Nucleus accumbens (tissue), 56 donors: ENCODE results near the gene PRRT1B.
"Not testable (repeated sequence)": the region's sequence is repeated elsewhere in the genome, so short reads cannot be mapped to it uniquely, and the experiment has no call there.

ENCODE experiments used
- DNase-seq, 56 donors: peaks; one replicate each; lab custom pipeline; 2025; lab: John Stamatoyannopoulos, UW

Gene PRRT1B

DNA sequence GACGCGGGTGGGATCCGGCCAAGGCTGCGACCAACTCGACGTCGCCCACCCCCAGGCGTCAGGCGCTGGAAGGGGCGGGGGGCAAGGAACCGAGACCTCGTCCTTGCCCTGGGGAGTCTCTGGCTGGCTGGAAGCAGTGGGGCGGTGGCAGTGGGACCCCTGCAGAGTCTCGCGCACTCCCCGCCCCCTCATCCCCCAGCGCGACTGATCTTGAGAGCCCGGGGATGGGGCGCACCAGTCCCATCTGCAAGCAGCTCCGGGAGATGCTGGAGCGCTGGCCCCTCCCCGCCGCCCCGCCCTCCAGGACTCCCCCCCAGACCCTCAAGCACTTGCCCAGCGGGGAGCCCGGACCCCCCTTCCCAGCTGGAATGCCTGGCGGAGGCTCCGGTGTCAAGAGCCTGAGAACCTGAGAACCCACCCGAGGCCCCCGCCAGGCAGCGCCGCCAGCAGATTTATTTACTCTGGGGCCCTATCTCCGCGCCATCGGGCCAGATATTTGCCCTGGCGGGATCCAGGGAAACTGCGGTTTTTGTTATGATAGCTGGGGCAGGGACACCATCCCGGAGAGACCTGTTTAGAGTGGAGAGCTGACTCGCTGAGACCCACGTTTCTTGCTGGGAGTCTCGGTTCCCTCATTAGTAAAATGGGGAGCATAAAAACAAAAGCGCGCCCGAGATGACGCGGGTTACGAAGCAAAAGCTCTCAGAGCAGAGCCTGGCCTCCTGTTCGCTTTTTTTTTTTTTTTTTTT, 1.2 kb downstream of the PRRT1B start:
- DNase-seq = no peak

DNA sequence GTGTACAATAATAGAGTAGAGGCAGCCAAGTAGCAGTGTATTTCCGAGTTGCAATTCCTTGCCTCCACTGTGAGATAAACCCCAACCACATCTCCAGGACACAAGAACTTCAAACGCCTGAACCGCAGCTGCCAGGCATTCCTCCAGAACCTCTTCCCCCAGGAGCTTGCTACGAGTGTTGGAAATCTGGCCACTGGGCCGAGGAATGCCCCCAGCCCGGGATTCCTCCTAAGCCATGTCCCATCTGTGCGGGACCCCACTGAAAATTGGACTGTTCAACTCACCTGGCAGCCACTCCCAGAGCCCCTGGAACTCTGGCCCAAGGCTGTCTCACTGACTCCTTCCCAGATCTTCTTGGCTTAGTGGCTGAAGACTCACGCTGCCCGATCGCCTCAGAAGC, 3.9 kb downstream of the PRRT1B start:
- DNase-seq = not testable (repeated sequence)

DNA sequence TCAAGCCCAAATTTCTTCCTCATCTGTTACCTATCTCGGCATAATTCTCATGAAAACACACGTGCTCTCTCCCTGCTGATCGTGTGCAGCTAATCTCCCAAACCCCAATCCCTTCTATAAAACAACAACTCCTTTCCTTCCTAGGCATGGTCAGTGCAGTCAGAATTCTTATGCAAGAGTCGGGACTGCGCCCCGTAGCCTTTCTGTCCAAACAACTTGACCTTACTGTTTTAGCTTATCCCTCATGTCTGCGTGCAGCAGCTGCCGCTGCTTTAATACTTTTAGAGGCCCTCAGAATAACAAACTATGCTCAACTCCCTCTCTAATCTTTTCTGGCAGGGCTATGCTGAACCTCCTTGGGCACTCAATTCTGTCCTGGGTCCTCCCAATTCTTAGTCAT, 5.1 kb downstream of the PRRT1B start:
- not testable (repeated sequence) for DNase-seq

DNA sequence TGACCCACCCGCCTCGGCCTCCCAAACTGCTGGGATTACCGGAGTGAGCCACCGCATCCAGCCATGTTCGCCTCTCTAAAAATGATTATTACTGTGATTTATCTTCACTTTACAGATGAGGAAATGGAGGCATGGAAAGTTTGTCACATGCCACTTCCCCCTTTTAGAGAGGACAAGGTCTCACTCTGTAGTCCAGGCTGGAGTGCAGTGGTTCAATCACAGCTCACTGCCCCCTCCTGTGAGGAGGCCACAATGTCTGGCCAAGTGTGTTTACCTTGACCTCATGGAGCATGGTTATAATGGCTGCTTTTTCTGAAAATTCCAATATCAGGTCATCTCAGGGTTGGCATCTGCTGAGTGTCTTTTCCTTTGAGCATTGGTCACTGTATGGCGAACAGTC, 6.7 kb downstream of the PRRT1B start:
- no peak for DNase-seq

DNA sequence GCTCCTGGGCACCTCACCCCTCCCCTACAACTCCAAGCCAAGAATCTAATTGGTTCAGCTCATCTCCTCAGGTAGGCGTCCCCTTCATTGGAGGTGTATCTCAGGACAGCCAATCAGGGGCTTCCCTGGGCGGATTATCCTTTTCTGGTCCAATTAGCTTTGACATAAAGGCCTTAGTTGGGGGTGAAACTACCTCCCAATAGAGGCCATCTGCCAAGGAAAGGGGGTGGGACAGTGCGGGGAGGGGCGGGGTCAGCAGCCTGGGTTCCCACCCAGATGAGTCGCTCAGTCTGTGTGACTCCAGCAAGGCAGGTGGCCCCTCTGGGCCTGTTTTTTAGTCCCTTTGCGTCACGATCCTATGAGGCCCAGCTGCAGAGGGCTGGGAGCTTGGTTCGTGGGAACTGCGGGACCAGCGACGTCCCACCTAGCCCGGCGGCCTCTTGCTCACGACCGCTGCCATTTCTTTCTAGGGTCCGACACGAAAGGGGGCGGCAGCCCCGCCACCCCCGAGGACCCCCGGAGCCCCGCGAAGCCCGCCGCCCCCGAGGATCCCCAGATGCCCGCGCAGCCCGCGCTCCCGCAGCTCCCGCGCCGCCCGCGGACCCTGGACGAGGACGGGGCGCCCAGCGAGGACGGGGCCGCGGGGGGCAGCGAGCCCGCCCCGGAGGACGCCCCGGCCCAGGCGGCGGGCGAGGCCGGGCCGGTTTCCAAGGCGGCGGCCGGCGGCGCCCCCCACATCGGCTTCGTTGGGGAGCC, 8.9 kb downstream of the PRRT1B start:
- DNase-seq = no peak

DNA sequence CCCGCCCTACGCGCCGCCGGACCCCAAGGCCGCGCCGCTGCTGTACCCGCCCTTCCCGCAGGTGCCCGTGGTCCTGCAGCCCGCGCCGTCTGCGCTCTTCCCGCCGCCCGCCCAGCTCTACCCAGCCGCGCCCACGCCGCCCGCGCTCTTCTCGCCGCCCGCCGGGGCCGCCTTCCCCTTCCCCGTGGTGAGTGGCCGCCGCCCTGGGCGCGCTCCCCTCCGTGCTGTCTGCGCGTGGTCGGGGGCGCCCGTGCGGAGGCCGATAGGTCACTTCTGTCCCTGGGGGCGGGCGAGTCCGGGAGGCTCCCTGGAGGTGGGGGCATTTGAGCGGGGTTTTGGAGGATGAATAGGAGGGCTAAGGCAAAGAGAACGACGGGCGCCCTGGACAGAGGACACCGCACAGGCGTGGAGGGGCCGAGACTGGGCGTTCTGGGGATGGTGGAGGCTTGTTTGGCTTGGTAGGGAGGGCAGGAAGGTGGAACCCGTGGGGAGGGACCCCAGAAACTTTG, 9.6 kb downstream of the PRRT1B start:
- DNase-seq = no peak

DNA sequence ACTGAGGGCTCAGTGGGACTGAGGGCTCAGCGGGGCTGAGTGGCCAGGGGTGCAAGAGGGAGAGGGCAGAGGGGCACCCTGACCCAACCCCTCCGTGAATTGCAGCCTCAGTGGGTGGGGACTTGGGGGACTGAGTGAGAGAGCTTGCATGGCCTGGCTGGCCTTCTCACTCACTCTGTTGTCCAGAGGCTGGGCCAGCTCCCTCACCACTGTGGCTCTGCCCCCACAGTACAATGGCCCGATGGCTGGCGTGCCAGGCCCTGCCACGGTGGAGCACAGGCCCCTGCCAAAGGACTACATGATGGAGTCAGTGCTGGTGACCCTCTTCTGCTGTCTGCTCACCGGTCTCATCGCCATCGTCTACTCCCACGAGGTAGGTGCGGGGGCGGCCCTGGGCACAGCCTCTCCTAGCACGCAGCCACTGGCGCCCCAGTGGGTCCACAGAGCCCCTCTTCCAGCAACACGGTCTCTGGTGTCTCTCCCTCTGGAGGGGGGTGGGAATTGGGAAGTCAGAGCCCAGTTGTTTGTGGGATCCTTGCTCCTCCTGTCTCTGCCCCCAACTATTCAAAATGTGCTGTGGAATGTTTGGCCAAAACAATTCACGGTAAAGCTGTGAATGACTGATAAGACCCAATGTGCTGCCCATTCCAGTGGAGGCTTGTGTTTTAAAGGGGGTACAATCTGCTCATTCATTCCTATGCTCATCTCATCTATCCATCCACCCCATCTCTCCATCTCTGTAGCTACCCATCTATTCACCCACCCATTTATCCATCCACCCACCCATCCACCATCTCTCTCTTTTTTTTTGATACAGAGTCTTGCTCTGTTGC, 10.7 kb downstream of the PRRT1B start:
- DNase-seq = no peak

DNA sequence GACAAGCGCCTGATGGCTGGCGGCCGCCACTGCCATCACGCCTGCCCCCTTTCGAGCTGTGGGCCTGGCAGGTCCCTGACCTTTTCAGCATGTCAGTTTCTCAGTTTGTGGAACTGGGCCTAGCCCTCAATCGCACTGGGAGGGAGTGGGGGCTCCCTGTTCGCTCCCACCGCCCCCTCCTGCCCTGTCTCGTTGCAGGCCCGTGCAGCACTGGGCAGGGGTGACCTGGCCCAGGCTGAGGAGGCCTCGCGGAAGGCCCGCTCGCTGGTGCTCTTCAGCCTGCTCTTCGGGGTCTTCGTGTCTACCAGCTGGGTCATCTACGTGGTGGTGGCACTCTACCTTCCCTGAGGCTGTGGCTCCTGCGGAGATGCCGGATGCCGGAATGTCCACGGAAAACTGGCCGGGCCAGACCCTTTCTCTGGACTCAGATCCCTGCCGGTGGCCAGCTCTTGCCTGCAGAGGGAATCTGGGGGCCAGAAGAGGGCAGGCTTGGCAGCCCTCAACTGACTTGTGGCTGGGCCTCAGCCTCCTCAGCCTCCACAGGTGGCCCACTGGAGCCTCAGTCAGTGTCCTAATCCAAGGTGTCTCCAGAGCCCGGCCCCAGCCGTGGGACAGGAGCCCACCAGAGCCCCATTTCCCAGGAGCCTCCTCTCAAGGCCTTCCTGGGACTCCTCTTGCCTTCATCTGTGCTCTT, 12.7 kb downstream of the PRRT1B start:
- no peak for DNase-seq

DNA sequence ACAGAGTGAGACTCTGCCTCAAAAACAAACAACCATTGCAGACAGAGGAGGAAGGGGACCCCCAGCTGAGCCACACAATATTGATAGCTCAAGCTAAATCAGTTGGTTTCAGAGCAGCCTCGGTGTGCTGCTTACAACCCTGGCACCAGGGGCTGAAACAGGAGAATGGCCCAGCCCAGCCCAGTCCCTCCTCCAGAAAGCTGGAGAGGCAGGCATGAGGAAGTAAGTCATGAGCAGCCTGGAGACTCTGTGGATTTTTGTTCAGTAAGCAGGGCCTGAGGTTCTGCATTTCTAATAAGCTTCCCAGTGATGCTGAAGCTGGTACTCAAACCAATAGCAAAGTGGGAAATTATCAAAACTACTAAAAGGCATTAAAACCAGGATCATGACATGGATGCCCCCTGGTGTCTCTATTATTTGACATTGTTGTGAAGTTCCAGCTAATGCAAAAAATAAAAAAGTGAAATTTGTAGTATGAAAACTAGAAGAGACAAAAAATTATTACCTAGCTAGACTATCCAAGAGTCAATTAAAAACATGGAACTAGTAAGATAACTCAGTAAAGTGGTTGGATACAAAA, 14.2 kb downstream of the PRRT1B start:
- no peak for DNase-seq

DNA sequence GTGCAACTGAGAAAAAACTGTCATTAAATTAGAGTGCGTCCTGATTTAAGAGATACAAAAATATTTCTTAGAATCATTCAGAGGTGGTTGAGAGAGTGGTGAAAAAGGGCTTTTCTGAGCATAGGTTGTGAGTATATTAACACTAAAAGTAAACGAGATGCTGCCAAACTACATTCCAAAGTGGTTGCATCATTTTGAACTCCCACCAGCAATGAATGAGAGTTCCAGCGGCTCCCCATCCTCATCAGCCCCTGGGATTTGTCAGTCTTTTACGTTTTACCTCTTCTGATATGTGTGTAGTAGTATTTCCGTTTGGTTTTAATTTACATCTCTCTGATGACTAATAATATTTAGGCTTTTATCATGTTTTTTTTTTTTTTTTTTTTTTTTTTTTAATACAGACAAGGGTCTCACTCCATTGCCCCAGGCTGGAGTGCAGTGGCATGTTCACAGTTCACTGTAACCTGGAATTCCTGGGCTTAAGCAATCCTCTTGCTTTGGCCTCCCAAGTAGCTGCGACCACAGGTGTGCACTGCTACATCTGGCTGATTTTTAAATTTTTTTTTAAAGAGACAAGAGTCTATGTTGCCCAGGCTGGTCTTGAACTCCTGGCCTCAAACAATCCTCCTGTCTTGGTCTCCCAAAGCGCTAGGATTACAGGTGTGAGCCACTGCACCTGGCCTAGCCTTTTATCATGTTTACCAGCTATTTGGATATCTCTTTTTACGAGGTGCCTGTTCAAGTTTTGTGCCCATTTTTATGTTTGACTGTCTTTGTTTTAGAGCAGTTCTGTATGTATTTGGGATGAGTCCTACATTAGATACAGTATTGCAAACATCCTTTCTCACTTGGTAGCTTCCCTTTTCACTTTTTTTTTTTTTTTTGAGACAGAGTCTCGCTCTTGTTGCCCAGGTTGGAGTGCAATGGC, 17.0 kb downstream of the PRRT1B start:
- DNase-seq = no peak

DNA sequence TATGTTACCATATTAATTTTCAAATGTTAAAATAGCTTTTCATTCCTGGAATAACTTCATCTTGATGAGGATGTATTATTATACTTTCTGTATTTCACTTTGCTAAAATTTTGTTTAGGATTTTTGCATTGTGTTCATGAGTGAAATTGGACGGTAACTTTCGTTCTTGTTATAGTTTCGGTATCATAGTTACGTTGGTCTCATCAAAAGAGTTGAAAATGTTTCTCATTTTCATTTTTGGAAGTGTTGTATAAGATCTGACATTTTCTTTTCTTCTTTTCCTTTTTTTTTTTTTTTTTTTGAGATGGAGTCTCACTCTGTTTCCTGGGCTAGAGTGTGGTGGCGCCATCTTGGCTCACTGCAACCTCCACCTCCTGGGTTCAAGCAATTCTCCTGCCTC, 20.0 kb downstream of the PRRT1B start:
- DNase-seq = no peak

DNA sequence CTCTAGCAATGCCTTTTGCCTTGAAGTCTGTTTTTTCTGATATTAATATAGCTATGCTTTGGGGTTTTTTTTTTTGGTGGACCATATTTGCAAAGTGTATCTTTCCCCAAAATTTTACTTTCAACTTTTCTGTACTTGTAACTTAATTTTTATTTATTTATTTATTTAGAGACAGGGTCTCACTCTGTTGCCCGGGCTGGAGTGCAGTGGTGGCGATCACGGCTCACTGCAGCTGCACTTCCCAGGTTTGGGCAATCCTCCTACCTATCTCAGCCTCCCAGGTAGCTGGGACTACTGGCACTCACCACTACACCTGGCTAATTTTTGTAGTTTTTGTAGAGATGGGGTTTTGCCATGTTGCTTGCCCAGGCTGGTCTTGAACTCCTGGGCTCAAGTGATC, 20.8 kb downstream of the PRRT1B start:
- no peak for DNase-seq

DNA sequence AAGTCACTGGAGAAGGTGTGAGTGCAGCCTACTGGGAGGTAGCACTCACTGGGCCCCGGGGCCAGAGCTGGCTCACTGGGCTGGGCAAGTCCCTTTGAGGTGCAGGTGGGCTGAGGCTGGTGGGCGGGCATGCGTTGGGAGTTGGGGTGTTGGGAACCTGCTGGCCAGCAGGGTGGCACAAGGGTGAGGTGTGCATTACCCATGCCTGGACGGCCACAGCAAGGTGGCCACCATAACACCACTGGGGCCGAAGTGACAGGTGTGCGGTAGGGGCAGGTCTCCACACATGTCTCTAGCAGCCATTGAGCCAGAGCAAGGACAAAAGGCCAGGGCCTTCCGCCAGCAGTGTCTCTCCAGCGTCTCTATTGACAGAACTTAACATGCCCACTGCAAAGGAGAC, 22.6 kb downstream of the PRRT1B start:
- DNase-seq = no peak

DNA sequence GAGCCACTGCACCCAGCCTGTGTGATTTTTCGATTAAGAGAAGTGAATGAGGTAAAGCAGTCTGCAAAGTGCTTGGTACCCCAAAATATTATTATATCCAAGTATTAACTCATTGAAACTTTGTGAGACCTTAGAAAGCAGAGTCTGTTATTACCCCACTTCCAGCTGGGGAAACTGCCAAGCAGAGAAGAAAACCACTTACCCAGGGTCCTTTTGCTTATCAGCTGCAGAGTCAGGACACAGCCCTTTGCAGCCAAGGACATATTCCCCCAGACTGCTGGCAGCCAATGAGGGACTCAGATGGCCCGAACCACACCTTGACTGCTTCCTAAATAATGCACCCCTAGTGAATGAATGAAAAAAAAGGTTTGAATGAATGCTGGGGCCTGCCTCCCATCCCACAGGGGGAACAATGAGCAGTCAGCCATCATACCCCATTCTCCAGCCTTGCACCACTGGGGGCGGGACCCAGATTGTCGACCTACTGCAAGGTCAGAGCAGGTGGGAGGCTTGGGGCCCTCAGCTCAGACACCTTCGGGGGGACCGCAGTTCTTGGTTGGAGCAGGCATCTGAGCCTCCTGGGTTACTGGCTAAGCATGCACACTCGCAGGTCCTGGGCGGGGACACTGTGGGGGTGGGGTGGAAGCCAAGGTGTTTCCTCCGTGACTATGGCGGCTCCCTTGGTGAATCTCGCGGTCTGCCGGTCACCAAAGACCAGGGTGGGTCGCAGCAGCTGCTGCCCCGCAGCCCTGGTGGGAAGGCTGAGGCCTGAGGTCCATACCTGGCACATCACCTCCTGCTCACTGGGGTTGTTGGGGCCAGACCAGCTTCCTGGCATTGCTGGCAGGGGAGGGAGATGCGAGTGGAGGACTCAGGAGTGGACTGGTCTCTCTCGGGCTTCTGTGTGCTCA, 29.7 kb downstream of the PRRT1B start:
- no peak for DNase-seq

DNA sequence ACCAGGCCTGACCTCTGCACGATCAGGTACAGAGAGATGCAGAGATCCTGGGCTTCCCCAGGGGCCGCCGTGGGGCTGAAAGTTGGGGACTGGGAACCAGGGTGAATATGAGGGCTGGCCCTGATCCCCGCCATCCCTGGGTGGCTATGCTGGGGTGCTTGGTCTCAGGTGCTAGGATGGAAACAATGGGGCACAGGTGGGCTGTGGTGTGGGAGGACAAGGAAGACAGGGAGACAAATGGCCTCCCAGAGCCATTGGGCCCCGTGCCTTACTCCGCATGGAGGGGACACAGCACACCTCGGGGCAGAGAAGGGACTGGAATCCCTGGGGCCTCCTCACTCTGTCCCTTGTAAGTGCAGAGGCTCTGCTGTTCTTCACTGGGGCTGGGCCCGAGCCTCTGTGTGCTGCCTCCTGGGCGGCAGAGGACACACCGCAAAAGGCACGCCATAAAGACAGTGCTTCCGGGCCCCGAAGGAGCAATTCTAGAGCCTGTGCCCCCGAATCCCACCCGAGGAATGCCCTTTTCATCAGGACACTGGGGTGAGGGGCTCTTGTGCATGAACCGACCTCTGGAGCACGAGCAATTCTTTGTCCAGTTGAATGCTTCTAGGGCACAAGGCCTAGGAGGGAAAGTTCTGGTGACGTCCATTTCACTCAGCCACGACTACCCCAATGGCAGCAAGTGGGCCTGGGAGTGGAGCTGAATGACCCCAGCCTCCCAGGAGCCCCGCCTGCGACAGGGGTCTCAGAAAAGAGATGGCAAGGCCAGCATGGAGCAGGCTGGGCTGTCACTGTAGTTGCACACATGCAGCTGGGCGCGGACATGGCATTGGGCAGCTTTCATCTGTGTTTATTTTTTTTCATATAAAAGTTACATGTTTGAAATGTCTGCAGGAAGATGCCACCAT, 30.9 kb downstream of the PRRT1B start:
- DNase-seq = no peak
